ENCODE data around the gene IL4R.

GRCh38 chr16:27341971-27342370 is 28.2 kb downstream of the IL4R start:
- TF ChIP-seq, protein P1, sequence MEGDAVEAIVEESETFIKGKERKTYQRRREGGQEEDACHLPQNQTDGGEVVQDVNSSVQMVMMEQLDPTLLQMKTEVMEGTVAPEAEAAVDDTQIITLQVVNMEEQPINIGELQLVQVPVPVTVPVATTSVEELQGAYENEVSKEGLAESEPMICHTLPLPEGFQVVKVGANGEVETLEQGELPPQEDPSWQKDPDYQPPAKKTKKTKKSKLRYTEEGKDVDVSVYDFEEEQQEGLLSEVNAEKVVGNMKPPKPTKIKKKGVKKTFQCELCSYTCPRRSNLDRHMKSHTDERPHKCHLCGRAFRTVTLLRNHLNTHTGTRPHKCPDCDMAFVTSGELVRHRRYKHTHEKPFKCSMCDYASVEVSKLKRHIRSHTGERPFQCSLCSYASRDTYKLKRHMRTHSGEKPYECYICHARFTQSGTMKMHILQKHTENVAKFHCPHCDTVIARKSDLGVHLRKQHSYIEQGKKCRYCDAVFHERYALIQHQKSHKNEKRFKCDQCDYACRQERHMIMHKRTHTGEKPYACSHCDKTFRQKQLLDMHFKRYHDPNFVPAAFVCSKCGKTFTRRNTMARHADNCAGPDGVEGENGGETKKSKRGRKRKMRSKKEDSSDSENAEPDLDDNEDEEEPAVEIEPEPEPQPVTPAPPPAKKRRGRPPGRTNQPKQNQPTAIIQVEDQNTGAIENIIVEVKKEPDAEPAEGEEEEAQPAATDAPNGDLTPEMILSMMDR (IDR thresholded peaks at IDR 0.05) = no peak
- TF ChIP-seq POLR2AphosphoS5 (IDR thresholded peaks at IDR 0.05; ENCODE audit: low read depth, low read length) = no peak

Data from Panc1 (cell line).